Type B pancreatic cell (in vitro differentiated cells): ENCODE measurements around the gene NOTCH4. TPM values are rescaled to one million over a fixed set of nuclear protein-coding genes. Genes with fewer than 3 reads are reported as not detected.
A peak's percentile ranks its signal among the peaks of the same experiment; 100 is the strongest.
"Not testable (repeated sequence)": the region's sequence is repeated elsewhere in the genome, so short reads cannot be mapped to it uniquely, and the experiment has no call there.

Experiments used
- DNase-seq: peaks from one replicate; pipeline ENCODE4 v3.0.0; 2021; ENCODE audit warnings: mixed read lengths; ENCODE audit not compliant: unreplicated experiment; ENCODE audit errors: extremely low spot score
- H3K27ac Mint-ChIP-seq: 2 replicates; pipeline ENCODE4 v1.8.0; 2021; ENCODE audit warnings: mild to moderate bottlenecking, mixed read lengths
- H3K27me3 Mint-ChIP-seq: 2 replicates; pipeline ENCODE4 v1.8.0; 2021; ENCODE audit warnings: mixed read lengths
- H3K36me3 Mint-ChIP-seq: 2 replicates; pipeline ENCODE4 v1.8.0; 2021; ENCODE audit warnings: mixed read lengths
- H3K4me1 Mint-ChIP-seq: one replicate; pipeline ENCODE4 v1.8.0; 2021; ENCODE audit warnings: mixed read lengths; ENCODE audit not compliant: unreplicated experiment
- H3K4me3 Mint-ChIP-seq: 2 replicates; pipeline ENCODE4 v1.8.0; 2021; ENCODE audit warnings: mild to moderate bottlenecking, mixed read lengths
- H3K9me3 Mint-ChIP-seq: 2 replicates; pipeline ENCODE4 v1.8.0; 2021; ENCODE audit warnings: mixed read lengths
- long read RNA-seq: library from polyadenylated mRNA; unstranded; transcript quantifications from one replicate; pipeline ENCODE4 v2.0.0, GENCODE V29; 2020
- total RNA-seq: library from RNA; stranded (reverse); gene quantifications from 2 replicates; pipeline ENCODE4 v1.2.1, GENCODE V29; 2021; ENCODE audit warnings: low replicate concordance
- TF ChIP-seq, protein P1 (sequence below): fragments of 200-600 bp; sonication (generic); conservative IDR thresholded peaks from 2 replicates; pipeline ENCODE4 v1.5.0; 2021; ENCODE audit warnings: antibody characterized with exemption, mild to moderate bottlenecking

Gene NOTCH4
- 1.5 and 1.9 TPM in 2 replicates for total RNA-seq
- long read RNA-seq, result 0 reads

- H3K27ac Mint-ChIP-seq, result no peak within 1 kb of the TSS
Observed at GRCh38 chr6:32223258-32224235, at the start of gene NOTCH4. Gene NOTCH4 (minus strand): TSS chr6:32224067. CDS start chr6:32223928, 139 bp downstream.

DNA sequence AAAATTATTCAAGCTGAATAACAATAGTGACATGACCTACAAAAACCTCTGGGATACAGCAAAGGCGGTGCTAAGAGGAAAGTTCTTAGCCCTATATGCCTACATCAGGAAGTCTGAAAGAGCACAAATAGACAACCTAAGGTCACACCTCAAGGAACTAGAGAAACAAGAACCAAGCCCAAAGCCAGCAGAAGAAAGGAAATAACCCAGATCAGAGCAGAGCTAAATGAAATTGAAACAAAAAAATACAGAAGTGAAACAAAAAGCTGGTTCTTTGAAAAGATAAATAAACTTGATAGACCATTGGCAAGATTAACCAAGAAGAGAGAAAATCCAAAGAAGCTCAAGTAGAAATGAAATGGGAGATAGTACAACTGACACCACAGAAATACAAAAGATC, 47.6 kb upstream of the NOTCH4 start:
- TF ChIP-seq, protein P1, sequence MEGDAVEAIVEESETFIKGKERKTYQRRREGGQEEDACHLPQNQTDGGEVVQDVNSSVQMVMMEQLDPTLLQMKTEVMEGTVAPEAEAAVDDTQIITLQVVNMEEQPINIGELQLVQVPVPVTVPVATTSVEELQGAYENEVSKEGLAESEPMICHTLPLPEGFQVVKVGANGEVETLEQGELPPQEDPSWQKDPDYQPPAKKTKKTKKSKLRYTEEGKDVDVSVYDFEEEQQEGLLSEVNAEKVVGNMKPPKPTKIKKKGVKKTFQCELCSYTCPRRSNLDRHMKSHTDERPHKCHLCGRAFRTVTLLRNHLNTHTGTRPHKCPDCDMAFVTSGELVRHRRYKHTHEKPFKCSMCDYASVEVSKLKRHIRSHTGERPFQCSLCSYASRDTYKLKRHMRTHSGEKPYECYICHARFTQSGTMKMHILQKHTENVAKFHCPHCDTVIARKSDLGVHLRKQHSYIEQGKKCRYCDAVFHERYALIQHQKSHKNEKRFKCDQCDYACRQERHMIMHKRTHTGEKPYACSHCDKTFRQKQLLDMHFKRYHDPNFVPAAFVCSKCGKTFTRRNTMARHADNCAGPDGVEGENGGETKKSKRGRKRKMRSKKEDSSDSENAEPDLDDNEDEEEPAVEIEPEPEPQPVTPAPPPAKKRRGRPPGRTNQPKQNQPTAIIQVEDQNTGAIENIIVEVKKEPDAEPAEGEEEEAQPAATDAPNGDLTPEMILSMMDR, result no peak
- no peaks in the 10 kb centered on the region for H3K9me3 Mint-ChIP-seq
- peaks cover 3% of the 10 kb centered on the region for H3K27me3 Mint-ChIP-seq
- DNase-seq, result no peak
- no peak overlapping the region for H3K4me3 Mint-ChIP-seq
- no peak overlapping the region for H3K27ac Mint-ChIP-seq
- H3K36me3 Mint-ChIP-seq, result no peaks in the 10 kb centered on the region
- no peaks in the 10 kb centered on the region for H3K4me1 Mint-ChIP-seq

More at GRCh38 chr6:32223258-32224235, at the start of gene NOTCH4:
- no peaks in the 10 kb centered on the region for H3K4me1 Mint-ChIP-seq
- H3K36me3 Mint-ChIP-seq, result no peaks in the 10 kb centered on the region
- no peak for DNase-seq
- TF ChIP-seq, protein P1, result no peak
- no peaks in the 10 kb centered on the region for H3K9me3 Mint-ChIP-seq
- H3K4me3 Mint-ChIP-seq, result no peak within 1 kb of the TSS
- H3K27me3 Mint-ChIP-seq, result peaks cover 17% of the 10 kb centered on the region

DNA sequence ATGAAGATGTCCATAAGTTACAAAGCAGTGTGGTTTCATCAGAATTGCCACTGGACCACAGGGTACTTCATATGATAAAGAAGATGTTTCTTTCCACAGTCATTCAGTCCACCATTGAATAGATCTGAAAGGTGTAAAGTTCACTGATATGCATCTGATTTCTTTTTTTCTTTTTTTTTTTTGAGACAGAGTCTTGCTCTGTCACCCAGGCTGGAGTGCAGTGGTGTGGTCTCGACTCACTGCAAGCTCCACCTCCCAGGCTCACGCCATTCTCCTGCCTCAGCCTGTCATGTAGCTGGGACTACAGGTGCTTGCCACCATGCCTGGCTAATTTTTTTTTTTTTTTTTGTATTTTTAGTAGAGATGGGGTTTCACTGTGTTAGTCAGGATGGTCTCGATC, 44.6 kb upstream of the NOTCH4 start:
- not testable (repeated sequence) for H3K27me3 Mint-ChIP-seq, H3K9me3 Mint-ChIP-seq, H3K36me3 Mint-ChIP-seq, H3K4me3 Mint-ChIP-seq, H3K4me1 Mint-ChIP-seq, DNase-seq, H3K27ac Mint-ChIP-seq

DNA sequence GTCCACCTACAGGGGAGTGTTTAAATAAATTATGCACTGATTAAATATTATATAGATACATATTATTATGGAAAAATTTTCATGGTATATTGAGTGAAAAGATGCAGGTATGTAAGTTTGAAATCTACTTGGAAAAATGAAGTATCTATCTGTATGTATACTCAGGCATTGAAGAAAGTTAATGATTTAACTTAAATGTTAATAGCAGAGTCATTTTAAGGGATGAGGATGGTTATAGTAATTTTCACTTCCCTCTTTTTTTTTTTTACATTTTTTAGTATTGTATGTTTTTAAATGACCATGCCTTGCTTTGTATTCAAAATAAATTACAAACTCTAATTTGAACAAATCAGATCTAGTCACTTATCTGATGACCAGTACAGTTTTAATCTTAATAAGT, 43.2 kb upstream of the NOTCH4 start:
- DNase-seq, result no peak
- TF ChIP-seq, protein P1, result no peak
- H3K9me3 Mint-ChIP-seq, result no peaks in the 10 kb centered on the region
- no peaks in the 10 kb centered on the region for H3K27me3 Mint-ChIP-seq
- H3K4me1 Mint-ChIP-seq, result no peaks in the 10 kb centered on the region
- no peak overlapping the region for H3K27ac Mint-ChIP-seq
- H3K36me3 Mint-ChIP-seq, result no peaks in the 10 kb centered on the region
- no peak overlapping the region for H3K4me3 Mint-ChIP-seq

DNA sequence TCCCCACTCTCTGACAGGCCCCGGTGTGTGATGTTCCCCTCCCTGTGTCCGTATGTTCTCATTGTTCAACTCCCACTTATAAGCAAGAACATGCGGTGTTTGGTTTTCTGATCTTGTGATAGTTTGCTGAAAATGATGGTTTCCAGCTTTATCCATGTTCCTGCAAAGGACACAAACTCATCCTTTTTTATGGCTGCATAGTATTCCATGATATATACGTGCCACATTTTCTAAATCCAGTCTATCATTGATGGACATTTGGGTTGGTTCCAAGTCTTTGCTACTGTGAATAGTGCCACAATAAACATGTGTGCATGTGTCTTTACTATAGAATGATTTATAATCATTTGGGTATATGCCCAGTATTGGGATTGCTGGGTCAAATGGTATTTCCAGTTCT, 33.4 kb upstream of the NOTCH4 start:
- peaks cover 43% of the 10 kb centered on the region for H3K27me3 Mint-ChIP-seq
- not testable (repeated sequence) for H3K4me3 Mint-ChIP-seq, H3K4me1 Mint-ChIP-seq, H3K27ac Mint-ChIP-seq, H3K36me3 Mint-ChIP-seq, DNase-seq, H3K9me3 Mint-ChIP-seq

DNA sequence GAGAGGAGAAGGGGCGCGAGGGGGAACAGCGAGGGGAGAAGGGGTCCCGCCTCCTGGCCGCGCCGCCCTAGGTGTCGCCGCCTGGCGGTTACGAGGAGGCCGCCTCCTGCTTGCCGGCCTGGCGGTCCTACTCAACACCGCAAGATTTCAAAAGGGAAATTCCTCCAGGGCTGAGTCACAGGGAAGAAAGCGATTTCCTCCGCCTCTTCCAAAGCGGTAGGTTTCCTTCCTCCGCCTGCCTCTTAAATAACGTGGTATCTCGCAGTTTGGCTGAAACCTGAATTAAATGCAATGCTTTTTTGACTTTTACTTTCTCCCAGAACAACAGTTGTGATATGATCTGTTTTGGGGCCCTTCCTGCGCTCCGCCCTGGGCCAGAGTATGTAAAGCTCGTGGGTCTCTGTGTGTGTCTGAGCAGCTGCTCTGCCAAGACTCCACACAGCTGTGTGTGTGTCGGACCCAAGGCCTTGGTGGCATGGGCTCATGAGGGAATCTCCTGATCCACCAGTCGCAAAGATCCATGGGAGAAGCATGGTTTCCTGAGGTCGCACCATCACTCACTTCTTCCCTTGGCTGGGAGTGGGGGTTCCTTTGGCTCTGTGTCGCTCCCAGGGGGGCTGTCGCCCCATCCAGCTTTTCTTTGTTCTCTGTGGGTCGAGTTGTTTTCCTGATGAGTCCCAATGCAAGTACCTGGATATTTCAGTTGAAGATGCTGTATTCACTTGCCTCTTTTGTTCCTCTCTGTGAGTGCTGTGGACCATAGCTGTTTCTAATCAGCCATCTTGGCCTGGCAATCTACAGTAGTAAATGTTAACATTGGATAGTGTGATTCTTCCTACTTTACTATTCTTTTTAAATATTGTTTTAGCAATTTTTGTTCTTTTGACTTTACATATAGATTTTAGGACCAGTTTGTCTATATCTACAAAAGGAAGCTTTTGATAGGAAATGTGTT, 31.6 kb upstream of the NOTCH4 start:
- TF ChIP-seq, protein P1, result peak; percentile 83
- Mint-ChIP-seq H3K9me3 (peaks cover 7% of the 10 kb centered on the region), H3K27me3 (peaks cover 44% of the 10 kb centered on the region), H3K27ac (peak overlapping the region; percentile 82), H3K4me3 (peak overlapping the region; percentile 87), H3K4me1 (peaks cover 4% of the 10 kb centered on the region), H3K36me3 (no peaks in the 10 kb centered on the region)
- no peak for DNase-seq
